GM18907 (cell line): ENCODE data around the gene TMEM163.
A peak's percentile ranks its signal among the peaks of the same experiment; 100 is the strongest.
"Not testable (repeated sequence)": the region's sequence is repeated elsewhere in the genome, so short reads cannot be mapped to it uniquely, and the experiment has no call there.

ENCODE experiments used
- ATAC-seq: cut with Tn5 transposase; IDR thresholded peaks from one replicate; pipeline ENCODE4 v1.9.1; 2021; ENCODE audit warnings: mild to moderate bottlenecking, moderate library complexity; ENCODE audit not compliant: unreplicated experiment

Gene TMEM163

DNA sequence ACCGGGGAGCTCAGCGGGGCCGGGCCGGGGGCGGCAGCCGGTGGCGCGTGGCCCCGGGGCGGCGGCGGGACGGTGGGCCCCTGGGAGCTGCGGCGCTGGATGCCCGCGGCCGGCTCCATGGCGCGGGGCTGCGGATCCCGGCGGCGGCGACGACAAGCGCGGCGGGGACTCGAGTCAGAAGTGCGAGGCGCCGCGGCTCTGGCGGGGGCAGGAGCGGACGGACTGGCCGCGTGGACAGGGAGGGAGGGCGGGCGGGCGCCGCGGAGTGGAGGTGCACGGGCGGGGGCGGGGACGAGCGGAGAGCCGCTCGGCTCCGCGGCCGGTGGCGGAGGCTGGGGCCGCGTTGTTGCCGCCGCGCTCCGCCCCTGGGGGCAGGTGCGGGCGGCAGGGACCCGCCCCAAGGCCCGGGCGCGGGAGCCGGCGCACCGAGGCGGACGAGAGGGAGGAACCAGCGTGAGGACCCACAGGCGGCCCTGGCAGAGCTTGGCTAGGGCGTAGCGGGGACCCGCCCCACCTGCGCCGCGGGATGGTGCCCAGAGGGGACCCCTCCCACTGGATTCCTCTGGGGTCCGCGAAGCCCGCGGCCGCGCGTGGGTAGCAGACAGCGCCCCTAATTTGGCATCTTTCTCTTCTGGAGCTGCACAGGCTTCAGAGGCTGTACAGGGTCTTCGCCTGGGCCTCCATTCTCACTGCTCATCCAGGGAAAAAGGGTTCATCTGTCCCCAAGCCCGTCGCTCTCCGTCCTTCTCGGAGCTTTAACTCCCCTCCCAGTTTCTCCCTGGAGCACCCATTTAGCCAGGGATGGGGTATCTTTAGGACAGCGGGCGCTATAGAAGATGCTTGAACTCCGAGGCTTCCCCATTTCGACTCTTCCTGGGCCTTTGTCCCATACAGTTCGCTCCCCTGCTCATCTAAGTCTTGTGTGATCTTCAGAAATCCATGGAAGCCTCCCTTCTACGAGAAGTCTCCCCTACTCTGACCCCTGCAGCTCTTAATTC lies at the start of gene TMEM163:
Gene TMEM163 (minus strand): TSS at position 184 of the 998 bp plus-strand sequence.
- no peak for ATAC-seq

DNA sequence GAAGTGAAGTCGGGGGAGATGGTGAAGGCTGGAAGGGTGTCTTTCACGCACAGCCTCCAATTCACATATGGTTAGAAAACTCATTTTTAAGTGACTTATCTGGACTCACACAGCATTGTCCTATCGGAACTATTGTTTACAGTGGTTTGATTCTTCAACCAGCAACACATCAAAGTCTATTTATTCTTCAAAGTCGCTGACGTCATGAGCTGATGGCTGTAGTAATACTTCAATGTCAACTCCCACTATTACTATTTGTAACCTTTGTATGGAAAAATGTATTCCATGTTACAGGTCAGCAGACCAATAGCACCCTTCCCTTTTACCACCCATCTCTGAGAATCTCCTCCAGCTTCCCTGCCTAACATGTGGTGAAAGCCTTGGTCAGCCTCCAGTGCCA lies 47.8 kb upstream of the TMEM163 start:
- no peak for ATAC-seq

DNA sequence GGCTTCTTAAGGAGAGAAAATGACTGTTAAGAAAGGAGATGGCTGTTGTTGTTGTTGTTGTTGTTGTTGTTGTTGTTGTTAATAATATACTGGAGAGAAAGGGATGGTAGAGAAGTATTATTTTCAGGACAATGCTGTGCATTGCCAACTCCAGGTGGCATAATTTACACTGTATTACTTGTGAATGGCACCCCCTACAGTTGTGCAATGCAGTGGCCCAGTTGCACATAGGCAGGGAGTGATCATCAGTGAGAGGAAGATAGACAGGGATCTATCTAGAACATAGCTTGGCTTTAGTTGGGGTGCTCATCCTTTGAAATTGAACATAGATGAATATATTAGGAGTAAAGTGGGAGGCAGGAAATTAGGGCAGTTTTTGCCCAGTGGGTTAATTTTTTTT lies 47.2 kb upstream of the TMEM163 start:
- ATAC-seq: no peak

DNA sequence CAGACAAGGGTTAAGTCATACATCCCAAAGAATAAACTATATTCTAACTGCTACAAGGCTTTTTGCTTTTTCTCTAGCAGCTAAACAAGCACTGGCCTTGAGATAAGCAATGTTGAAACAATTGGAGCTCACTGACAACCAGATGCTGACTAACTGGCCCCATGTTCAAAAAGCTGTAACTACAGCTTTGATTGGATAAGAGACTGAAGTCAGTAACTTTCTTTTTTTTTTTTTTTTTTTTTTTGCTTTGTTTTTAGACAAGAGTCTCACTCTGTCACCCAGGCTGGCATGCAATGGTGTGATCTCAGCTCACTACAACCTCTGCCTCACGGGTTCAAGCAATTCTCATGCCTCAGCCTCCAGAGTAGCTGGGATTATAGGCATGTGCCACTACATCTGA lies 45.4 kb upstream of the TMEM163 start:
- ATAC-seq: no peak

GRCh38 chr2:134763164-134763710 lies 44.4 kb upstream of the TMEM163 start:
- no peak for ATAC-seq

DNA sequence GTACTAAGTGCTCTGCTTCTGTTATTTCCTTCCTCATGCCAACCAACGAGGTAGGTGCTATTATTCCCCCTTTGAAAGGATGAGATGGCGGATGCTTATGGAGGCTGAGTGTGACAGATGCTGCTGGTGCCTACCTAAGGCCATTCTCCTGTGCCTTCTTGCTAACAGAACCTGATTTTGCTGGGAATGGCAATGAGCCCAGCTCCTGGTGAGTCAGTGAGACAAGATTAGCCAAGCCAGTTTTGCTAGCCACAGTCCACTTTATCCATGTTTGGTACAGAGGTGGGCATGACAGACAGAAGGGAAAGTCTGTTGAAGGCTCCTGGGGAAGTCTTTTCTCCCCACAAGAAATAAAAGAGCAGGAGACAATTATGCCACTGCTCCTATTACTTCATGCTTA lies 43.7 kb upstream of the TMEM163 start:
- ATAC-seq: no peak

DNA sequence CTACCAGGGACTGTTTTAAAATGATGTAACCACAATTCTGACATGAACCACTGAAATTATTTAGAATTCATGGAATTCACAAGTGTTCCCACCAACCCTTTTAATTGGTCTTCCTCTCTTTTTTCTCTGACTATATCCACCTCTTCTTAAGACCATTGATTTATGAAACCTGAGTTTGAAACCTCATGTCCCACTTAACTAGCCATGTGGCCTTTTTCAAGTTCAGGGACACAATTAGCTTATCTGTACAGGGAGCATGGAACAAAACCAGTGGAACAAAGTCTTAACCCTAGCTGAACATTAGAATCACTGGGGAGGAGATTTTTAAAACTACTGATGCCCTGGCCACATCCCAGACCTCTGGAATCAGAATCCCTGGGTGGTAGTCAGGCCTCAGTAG lies 41.6 kb upstream of the TMEM163 start:
- no peak for ATAC-seq

GRCh38 chr2:134758633-134759032 lies 39.8 kb upstream of the TMEM163 start:
- ATAC-seq: peak; percentile 97

DNA sequence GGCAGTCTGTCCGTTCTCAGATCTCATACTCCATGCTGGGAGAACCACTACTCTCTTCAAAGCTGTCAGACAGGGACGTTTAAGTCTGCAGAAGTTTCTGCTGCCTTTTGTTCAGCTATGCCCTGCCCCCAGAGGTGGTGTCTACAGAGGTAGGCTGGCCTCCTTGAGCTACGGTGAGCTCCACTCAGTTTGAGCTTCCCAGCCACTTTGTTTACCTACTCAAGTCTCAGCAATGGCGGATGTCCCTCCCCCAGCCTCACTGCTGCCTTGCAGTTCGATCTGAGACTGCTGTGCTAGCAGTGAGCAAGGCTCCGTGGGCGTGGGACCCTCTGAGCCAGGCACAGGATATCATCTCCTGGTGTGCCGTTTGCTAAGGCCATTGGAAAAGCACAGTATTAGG lies 33.2 kb upstream of the TMEM163 start:
- not testable (repeated sequence) for ATAC-seq

DNA sequence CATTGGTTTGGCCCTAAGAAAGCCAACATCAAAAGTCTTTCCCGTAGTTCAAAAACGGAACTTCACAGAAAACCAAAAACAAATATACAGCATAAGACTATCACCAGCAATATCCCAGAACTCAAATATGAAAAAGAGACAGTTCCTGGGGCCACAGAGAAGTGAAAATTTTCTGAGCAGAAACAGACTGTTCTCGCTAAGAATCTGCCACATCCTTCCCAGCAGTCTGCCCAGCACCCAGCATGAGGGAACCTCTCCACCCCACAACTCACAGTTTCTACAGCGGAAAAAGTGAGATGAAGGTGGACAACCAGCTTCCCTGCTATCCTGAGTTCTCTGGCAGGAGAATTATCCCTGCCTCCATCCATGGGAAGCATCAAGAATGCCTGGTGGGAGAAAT lies 26.7 kb upstream of the TMEM163 start:
- ATAC-seq: no peak

- ATAC-seq: no peak
These were observed 26.2 kb upstream of the TMEM163 start for GRCh38 chr2:134745023-134745422.

DNA sequence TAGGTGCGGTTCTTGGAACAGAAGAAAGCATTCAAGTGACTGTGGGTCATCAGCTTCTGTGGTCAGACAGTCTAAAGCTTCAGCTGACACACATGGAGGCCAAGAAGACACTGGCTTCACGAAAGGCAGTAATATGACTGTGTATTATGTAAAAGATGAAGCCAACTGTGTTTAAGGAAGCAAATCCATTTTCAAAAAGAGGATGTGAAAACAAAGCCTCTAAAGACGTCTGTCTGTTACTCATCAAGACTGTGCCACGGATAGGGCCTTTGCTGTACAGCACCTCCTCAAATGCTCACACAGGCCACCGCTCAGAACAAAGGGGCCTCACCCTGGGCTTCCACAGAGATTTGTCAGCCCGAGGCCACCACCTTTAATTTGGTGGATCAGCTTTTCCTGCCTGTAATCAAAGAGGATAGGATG lies 21.1 kb upstream of the TMEM163 start:
- ATAC-seq: peak; percentile 97

DNA sequence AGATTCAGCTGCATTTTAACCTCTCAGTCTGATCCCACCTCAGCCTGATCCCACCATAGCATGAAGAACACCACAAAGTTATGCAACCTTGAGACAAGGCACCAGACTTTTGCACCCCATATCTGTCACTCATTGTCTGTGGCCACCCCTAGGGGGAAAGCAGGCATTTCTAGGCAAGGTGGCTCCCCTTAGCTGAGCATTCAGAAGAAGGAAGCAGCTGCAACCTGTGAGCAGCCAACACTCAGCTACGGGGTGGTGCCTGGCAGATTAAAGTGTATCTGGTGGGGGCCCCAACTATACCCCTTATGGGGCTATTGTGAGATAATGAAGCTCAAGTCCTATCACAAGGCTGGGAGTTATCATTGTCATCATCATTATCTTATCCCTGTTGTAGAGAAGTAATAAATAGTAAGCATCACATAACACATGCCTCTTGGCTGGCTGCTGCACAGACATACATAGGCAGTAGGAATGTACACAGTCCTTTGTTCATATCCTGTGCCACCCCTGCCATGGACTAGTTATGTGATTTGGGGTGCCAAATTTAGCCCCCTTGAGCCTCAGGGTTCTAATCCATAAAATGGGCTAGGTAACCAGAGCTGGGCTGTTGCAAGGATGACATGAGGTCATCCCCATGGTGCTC lies 20.6 kb upstream of the TMEM163 start:
- no peak for ATAC-seq

DNA sequence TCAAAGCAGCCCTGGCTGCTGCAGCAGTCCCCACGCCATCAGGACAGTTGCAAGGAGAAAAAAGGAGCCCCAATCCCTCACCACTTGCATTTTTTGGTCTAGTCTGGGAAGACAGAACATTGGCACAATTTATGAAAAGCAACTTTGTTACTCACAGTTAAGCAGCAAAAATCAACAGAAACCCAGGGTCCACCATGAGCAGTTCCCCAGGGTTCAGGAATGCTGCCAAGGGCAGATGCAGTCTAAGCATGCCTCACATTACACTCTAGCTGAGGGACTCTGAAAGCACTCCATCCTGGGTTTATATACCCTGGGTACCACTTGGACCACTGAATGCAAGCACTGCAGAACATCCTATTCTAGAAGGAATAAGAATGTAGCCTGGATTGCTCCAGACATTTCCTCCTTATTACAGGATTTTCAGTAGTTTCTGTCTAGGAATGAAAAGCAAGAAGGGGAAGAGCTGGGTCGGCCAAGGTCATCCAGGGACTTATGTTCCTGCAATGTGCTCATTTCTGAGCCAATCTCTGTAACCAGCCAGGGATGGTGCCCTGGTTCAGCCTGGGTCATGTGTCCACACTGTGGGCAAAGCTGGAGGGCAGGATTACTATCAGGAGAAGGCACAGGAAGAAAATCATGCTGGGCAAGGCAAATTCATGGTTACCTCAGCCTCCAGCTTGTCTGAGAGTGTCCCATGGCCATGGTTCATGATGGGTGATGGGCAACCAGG lies 19.5 kb upstream of the TMEM163 start:
- no peak for ATAC-seq

- no peak for ATAC-seq
These were observed 18.9 kb upstream of the TMEM163 start for GRCh38 chr2:134737671-134738070.

DNA sequence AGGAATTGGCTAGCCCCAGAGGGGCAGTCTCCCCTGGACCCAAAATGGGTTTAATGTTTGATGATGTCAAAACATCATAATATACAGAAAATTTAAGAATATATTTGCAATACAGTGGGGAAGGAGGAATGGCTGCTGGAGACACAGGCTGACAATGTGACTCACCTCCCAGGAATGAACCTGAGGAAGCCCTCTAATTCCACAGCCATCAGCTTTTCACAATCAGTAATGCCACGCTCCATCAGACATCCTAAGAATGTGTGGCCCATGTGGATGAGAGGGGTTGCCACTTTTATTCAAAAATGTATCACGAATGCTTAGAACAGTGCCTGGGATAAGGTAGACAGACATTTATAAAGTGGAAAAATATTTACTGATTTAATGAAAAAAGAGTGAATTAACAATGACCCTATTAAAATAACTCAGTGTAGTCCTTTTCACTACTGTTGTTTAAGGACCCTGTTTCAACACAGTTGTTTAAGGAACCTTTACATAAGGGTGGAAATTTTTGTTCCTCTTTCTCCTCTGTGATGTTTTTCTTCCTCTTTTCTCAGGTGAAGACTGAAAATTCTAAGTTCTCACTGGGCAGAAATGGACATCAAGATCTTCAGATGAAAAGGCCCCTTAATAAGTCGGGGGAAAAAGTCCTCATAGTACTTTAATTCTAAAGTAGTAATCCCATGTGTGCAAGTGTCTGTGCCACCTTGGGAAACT lies 17.5 kb upstream of the TMEM163 start:
- no peak for ATAC-seq

DNA sequence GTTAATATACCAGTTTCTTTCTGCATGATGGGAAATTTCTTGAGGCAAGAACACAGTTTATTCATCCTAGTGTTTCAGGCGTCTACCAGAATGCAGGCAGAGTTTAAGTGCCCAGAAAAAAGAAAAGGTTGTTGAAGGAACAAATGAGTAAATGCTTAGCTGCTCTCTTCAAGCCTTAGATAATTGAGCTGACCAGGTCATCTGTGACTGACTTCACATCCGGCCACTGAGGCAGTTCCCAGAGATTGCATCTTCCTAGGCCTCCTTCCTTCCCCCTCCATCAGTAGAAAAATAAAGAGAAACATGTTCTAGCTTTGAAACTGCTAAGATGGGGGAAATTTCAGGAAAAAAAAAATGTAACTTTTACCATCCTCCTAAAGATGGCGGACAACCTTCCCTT lies 9.4 kb upstream of the TMEM163 start:
- no peak for ATAC-seq

GRCh38 chr2:134727385-134727784 lies 8.6 kb upstream of the TMEM163 start:
- no peak for ATAC-seq

DNA sequence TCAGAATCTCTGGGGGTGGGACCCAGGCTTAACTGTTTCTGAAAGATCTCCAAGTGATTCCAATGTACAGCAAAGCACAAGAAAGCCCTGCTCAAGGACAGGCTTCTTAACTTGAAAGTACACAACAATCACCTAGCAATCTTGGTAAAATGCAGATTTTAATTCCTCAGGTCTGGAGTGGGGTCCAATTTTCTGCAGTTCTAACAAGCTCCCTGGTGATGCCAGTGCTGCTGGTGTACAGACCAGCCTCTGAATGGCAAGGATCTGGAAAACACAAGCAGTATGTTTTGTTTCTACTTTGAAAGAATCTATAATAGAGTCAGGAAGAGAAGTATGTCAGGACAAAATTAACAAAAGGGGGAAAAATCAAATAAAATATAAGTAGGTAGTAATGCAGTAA lies 7.8 kb upstream of the TMEM163 start:
- ATAC-seq: no peak

DNA sequence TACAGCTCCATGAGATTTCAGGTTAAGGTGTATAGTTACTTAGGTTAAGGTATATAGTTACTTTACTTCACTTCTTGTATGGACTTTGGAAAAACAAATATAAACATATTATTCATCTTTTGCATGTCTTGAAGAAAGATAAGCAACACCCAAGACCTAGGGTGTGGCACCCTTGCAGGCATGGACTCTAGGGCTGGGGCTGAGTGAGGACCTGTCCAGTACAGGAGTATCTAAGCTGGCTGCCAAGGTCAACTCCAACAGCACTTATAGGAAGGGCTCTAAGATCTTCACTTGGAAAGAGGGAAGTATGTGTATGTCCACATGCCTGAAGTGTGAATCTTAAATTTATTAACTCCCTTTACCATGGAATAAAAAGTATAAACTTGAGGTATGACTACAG lies 7.1 kb upstream of the TMEM163 start:
- ATAC-seq: no peak

DNA sequence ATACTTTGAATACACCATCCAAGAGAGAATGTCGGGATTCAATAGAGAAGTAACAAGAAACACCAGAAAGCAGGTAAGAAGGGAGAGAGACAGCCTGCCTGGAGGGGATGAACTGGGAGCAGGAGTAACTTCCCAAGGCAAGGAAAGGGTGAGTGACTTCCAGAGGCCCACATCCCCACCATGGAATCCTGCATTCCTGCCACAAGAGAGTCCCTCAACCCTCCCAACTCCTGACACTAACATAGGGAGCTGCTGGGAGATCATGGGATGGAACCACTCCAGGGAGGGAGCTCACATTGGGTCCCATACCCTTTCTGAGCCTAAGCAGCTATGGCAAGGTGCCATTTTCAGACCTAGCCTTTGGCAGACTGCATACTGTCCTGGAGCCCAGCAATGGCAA lies 5.5 kb upstream of the TMEM163 start:
- ATAC-seq: no peak
